H9 (cell line): ENCODE results near the gene CHST8. TPM values are rescaled to one million over a fixed set of nuclear protein-coding genes. Genes with fewer than 3 reads are reported as not detected.

ENCODE experiments used
- DNase-seq: peaks from one replicate; pipeline ENCODE4 v3.0.0-alpha.2; 2017
- H2AFZ ChIP-seq: one replicate; pipeline ENCODE4 v1.6.1; 2013; ENCODE audit warnings: mild to moderate bottlenecking, low read length, control low read depth, moderate library complexity
- H2AK5ac ChIP-seq: 2 replicates; pipeline ENCODE4 v1.6.1; 2013; ENCODE audit warnings: low read length, control low read depth, mixed read lengths; ENCODE audit not compliant: insufficient read length
- H2BK120ac ChIP-seq: one replicate; pipeline ENCODE4 v1.6.1; 2013; ENCODE audit warnings: low read depth, mild to moderate bottlenecking, low read length, control low read depth, inconsistent platforms; ENCODE audit not compliant: poor library complexity, severe bottlenecking
- H2BK12ac ChIP-seq: 2 replicates; pipeline ENCODE4 v1.6.1; 2013; ENCODE audit warnings: low read length, control low read depth, mixed read lengths, low read depth; ENCODE audit not compliant: insufficient read length
- H2BK15ac ChIP-seq: 2 replicates; pipeline ENCODE4 v1.6.1; 2013; ENCODE audit warnings: low read depth, low read length, control low read depth
- H2BK20ac ChIP-seq: one replicate; pipeline ENCODE4 v1.6.1; 2013; ENCODE audit warnings: low read depth, mild to moderate bottlenecking, low read length, control low read depth, inconsistent platforms; ENCODE audit not compliant: poor library complexity, severe bottlenecking
- H2BK5ac ChIP-seq: 2 replicates; pipeline ENCODE4 v1.6.1; 2013; ENCODE audit warnings: low read length, control low read depth, mixed read lengths; ENCODE audit not compliant: insufficient read length
- H3K14ac ChIP-seq: 2 replicates; pipeline ENCODE4 v1.6.1; 2013; ENCODE audit warnings: low read length, control low read depth; ENCODE audit not compliant: insufficient read depth
- H3K18ac ChIP-seq: 2 replicates; pipeline ENCODE4 v1.6.1; 2013; ENCODE audit warnings: low read depth, mild to moderate bottlenecking, mixed read lengths, low read length, control low read depth; ENCODE audit not compliant: insufficient read length
- H3K23ac ChIP-seq: 2 replicates; pipeline ENCODE4 v1.6.1; 2013; ENCODE audit warnings: low read length, control low read depth, mixed read lengths, low read depth; ENCODE audit not compliant: insufficient read length
- H3K23me2 ChIP-seq: 2 replicates; pipeline ENCODE4 v1.6.1; 2013; ENCODE audit warnings: low read depth, mild to moderate bottlenecking, mixed read lengths, low read length, control low read depth; ENCODE audit not compliant: insufficient read length, poor library complexity, severe bottlenecking
- H3K27ac ChIP-seq: 2 replicates; pipeline ENCODE4 v1.5.1; 2013; ENCODE audit warnings: low read length, control low read depth, mixed read lengths, low read depth; ENCODE audit not compliant: insufficient read length
- H3K27me3 ChIP-seq: 2 replicates; pipeline ENCODE4 v1.6.1; 2013; ENCODE audit warnings: low read length, control low read depth, inconsistent platforms; ENCODE audit not compliant: insufficient read depth
- H3K4ac ChIP-seq: 2 replicates; pipeline ENCODE4 v1.6.1; 2013; ENCODE audit warnings: low read depth, mild to moderate bottlenecking, control low read depth, inconsistent platforms, low read length, moderate library complexity
- H3K4me1 ChIP-seq: 2 replicates; pipeline ENCODE4 v1.6.1; 2013; ENCODE audit warnings: low read length, control low read depth, inconsistent platforms; ENCODE audit not compliant: insufficient read depth
- H3K4me2 ChIP-seq: 2 replicates; pipeline ENCODE4 v1.6.1; 2013; ENCODE audit warnings: low read length, control low read depth, mixed read lengths; ENCODE audit not compliant: insufficient read length, insufficient read depth
- H3K56ac ChIP-seq: 2 replicates; pipeline ENCODE4 v1.6.1; 2013; ENCODE audit warnings: low read depth, mild to moderate bottlenecking, mixed read lengths, low read length, control low read depth; ENCODE audit not compliant: insufficient read length
- H3K79me1 ChIP-seq: 2 replicates; pipeline ENCODE4 v1.6.1; 2013; ENCODE audit warnings: low read depth, mild to moderate bottlenecking, moderate library complexity, low read length, control low read depth, inconsistent platforms; ENCODE audit not compliant: insufficient read depth, poor library complexity, severe bottlenecking
- H3K79me2 ChIP-seq: 2 replicates; pipeline ENCODE4 v1.6.1; 2013; ENCODE audit warnings: low read length, control low read depth, inconsistent platforms; ENCODE audit not compliant: insufficient read depth
- H3K9ac ChIP-seq: 2 replicates; pipeline ENCODE4 v1.6.1; 2013; ENCODE audit warnings: low read length, control low read depth, mixed read lengths; ENCODE audit not compliant: insufficient read length; ENCODE audit errors: extremely low read depth
- H3K9me3 ChIP-seq: one replicate; pipeline ENCODE4 v1.6.1; 2013; ENCODE audit warnings: low read depth, low read length, inconsistent platforms; ENCODE audit not compliant: control insufficient read depth
- H3T11ph ChIP-seq: one replicate; pipeline ENCODE4 v1.6.1; 2013; ENCODE audit warnings: mild to moderate bottlenecking, low read length, control low read depth, inconsistent platforms
- H4K20me1 ChIP-seq: one replicate; pipeline ENCODE4 v1.6.1; 2013; ENCODE audit not compliant: control insufficient read depth, insufficient read length, insufficient read depth
- H4K5ac ChIP-seq: 2 replicates; pipeline ENCODE4 v1.6.1; 2013; ENCODE audit warnings: low read depth, mild to moderate bottlenecking, mixed read lengths, low read length, control low read depth; ENCODE audit not compliant: insufficient read length
- H4K8ac ChIP-seq: replicated peaks from 2 replicates; pipeline ENCODE4 v1.6.1; 2013; ENCODE audit warnings: low read length, control low read depth, mixed read lengths, low read depth; ENCODE audit not compliant: insufficient read length
- H4K91ac ChIP-seq: 2 replicates; pipeline ENCODE4 v1.6.1; 2013; ENCODE audit warnings: low read depth, mild to moderate bottlenecking, moderate library complexity, mixed read lengths, low read length, control low read depth; ENCODE audit not compliant: insufficient read length
- H3K27ac Mint-ChIP-seq, 3 experiments: 2 replicates in 2 of 3; 3 replicates in 1 of 3; pipeline ENCODE4 v1.8.0; 2020 to 2021; ENCODE audit warnings: mixed read lengths in 3 of 3, mild to moderate bottlenecking in 1 of 3, moderate library complexity in 1 of 3
- H3K27me3 Mint-ChIP-seq: 2 replicates; pipeline ENCODE4 v1.8.0; 2021; ENCODE audit warnings: low read depth, mild to moderate bottlenecking, moderate library complexity, mixed read lengths
- H3K36me3 Mint-ChIP-seq, 3 experiments: 2 replicates in 2 of 3; 3 replicates in 1 of 3; pipeline ENCODE4 v1.8.0; 2020 to 2021; ENCODE audit warnings: low read depth in 3 of 3, mixed read lengths in 3 of 3; ENCODE audit not compliant: insufficient read depth in 1 of 3
- H3K4me1 Mint-ChIP-seq, 2 experiments: 2 replicates each; pipeline ENCODE4 v1.8.0; 2020; ENCODE audit warnings: mixed read lengths in 2 of 2
- H3K4me3 Mint-ChIP-seq, 2 experiments: 2 replicates in 1 of 2; 3 replicates in 1 of 2; pipeline ENCODE4 v1.8.0; 2020 to 2021; ENCODE audit warnings: mild to moderate bottlenecking in 2 of 2, mixed read lengths in 2 of 2, moderate library complexity in 1 of 2
- H3K9me3 Mint-ChIP-seq, 2 experiments: 2 replicates in 1 of 2; 3 replicates in 1 of 2; pipeline ENCODE4 v1.8.0; 2020; ENCODE audit warnings: mild to moderate bottlenecking in 2 of 2, mixed read lengths in 2 of 2, moderate library complexity in 1 of 2
- CTCF ChIP-seq: fragments of 200-600 bp; sonication (generic); conservative IDR thresholded peaks from 3 replicates; pipeline ENCODE4 v1.8.0; 2021; ENCODE audit warnings: antibody characterized with exemption, mild to moderate bottlenecking
- WGBS: extraction: QIAGEN DNeasy Blood & Tissue Kit; methylation state at CpG from one replicate; pipeline ENCODE4 v1.1.7; 2013; ENCODE audit warnings: missing lambda C conversion rate, low lambda C conversion rate, mixed read lengths; ENCODE audit not compliant: insufficient read length; ENCODE audit errors: extremely low coverage; 5-methylcytosine and 5-hydroxymethylcytosine counted together
- total RNA-seq: library from RNA; stranded (reverse); gene quantifications from 2 replicates; pipeline ENCODE4 v1.2.1, GENCODE V29; 2021

Gene CHST8
- total RNA-seq, 1 experiment from 2014 or later: 5.1 TPM

- Histone ChIP-seq H2BK15ac (no peak overlapping the region), H3K23ac (no peak overlapping the region), H2AK5ac (no peak overlapping the region), H4K5ac (no peak overlapping the region), H3K27me3 (no peaks in the 10 kb centered on the region), H4K8ac (no peak overlapping the region), H2BK12ac (no peak overlapping the region), H3K79me1 (no peaks in the 10 kb centered on the region), H3K14ac (no peak overlapping the region), H3T11ph (no peak overlapping the region), H3K4ac (no peak overlapping the region), H4K20me1 (no peaks in the 10 kb centered on the region), H3K23me2 (no peaks in the 10 kb centered on the region), H3K9me3 (no peaks in the 10 kb centered on the region), H3K27ac (no peak overlapping the region), H2BK5ac (no peak overlapping the region), H3K4me2 (no peak overlapping the region), H2BK20ac (no peak overlapping the region), H2BK120ac (no peak overlapping the region), H4K91ac (no peak overlapping the region), H2AFZ (no peak overlapping the region), H3K79me2 (no peaks in the 10 kb centered on the region), H3K4me1 (no peaks in the 10 kb centered on the region; the same call in 1 of the 2 replicates), H3K9ac (no peak overlapping the region), H3K18ac (no peak overlapping the region), H3K56ac (no peak overlapping the region)
- Mint-ChIP-seq H3K27me3 (peaks cover 4% of the 10 kb centered on the region; the same call in 1 of the 2 replicates), H3K36me3 (no peaks in the 10 kb centered on the region), H3K4me1 (peaks cover 22% of the 10 kb centered on the region in 2 experiments), H3K4me3 (no peak overlapping the region), H3K27ac (no peak overlapping the region), H3K9me3 (peaks cover 0 to 2% of the 10 kb centered on the region in 2 experiments; a peak in 2 of 5 replicates)
- no CpG with 5 or more reads among the region's 3 CpGs for WGBS
- DNase-seq: no peak
- no peak for TF ChIP-seq CTCF
These were observed 92.4 kb downstream of the CHST8 start for GRCh38 chr19:33714149-33714548.
